K562 (cell line): Measurements from ENCODE around the gene PRRC2B. TPM values are rescaled to one million over a fixed set of nuclear protein-coding genes. Genes with fewer than 3 reads are reported as not detected.

Source experiments
- CUX1 ChIP-seq: fragments of 200-800 bp; sonication (Bioruptor generic); IDR thresholded peaks from 2 replicates; pipeline ENCODE4 v1.6.1; 2016; ENCODE audit warnings: missing genetic modification characterization, missing compliant biosample characterization
- E2F3 ChIP-seq: fragments of 250-450 bp; sonication (Bioruptor Pico); IDR thresholded peaks from 2 replicates; pipeline ENCODE4 v1.4.0; 2020; ENCODE audit warnings: mild to moderate bottlenecking
- E2F4 ChIP-seq: sonication (generic); formaldehyde crosslinking; IDR thresholded peaks from 2 replicates; pipeline ENCODE4 v1.8.0; 2022; ENCODE audit warnings: mild to moderate bottlenecking, low read depth, missing genetic modification reagents
- KHSRP ChIP-seq: fragments of 450-650 bp; IDR thresholded peaks from 2 replicates; pipeline ENCODE4 v1.6.1; 2017
- LCOR ChIP-seq: sonication (generic); formaldehyde crosslinking; IDR thresholded peaks from 2 replicates; pipeline ENCODE4 v1.8.0; 2022; ENCODE audit warnings: mild to moderate bottlenecking, missing genetic modification reagents
- MAX ChIP-seq: sonication (generic); formaldehyde crosslinking; IDR thresholded peaks from 2 replicates; pipeline ENCODE4 v1.9.0; 2022; ENCODE audit warnings: mild to moderate bottlenecking, missing genetic modification reagents
- MLLT1 ChIP-seq, 2 experiments: fragments of 450-650 bp; IDR thresholded peaks; 2 replicates each; pipeline ENCODE4 v1.6.1; 2016
- PKNOX1 ChIP-seq: fragments of 450-650 bp; IDR thresholded peaks from 2 replicates; pipeline ENCODE4 v1.6.1; 2016
- POLR2B ChIP-seq: fragments of 450-650 bp; IDR thresholded peaks from 2 replicates; pipeline ENCODE4 v1.6.1; 2018; ENCODE audit warnings: low read depth; ENCODE audit not compliant: partially characterized antibody
- SP1 ChIP-seq: sonication (generic); formaldehyde crosslinking; IDR thresholded peaks from 2 replicates; pipeline ENCODE4 v1.8.1; 2022; ENCODE audit warnings: mild to moderate bottlenecking, missing genetic modification reagents
- SRF ChIP-seq, 2 experiments: fragments of 250-450, 450-650 bp in 1 of 2; sonication (Bioruptor Pico) in 1 of 2; sonication (generic) in 1 of 2; formaldehyde crosslinking; IDR thresholded peaks; 2 replicates each; pipeline versions ENCODE4 v1.5.0 to v1.5.1; 2020 to 2022; ENCODE audit warnings: mild to moderate bottlenecking in 1 of 2, missing genetic modification reagents in 1 of 2
- ZFPM2 ChIP-seq: fragments of 250-450 bp; sonication (Bioruptor Pico); IDR thresholded peaks from 2 replicates; pipeline ENCODE4 v1.5.1; 2022; ENCODE audit warnings: mild to moderate bottlenecking
- ZNF277 ChIP-seq: fragments of 250-450 bp; sonication (Bioruptor Pico); IDR thresholded peaks from 2 replicates; pipeline ENCODE4 v1.8.0; 2022; ENCODE audit warnings: inconsistent platforms, mild to moderate bottlenecking, moderate library complexity, borderline replicate concordance
- ZNF57 ChIP-seq: fragments of 450-650 bp; formaldehyde crosslinking; IDR thresholded peaks from 2 replicates; pipeline ENCODE4 v1.4.0; 2020; ENCODE audit warnings: mild to moderate bottlenecking, moderate library complexity
- polyA plus RNA-seq, 8 experiments: library from polyadenylated mRNA; depleted of rRNA in 4 of 8; stranded (reverse) in 5 of 8; unstranded in 3 of 8; fragments of >200 nt; fragmentation: Nextera tagmentation in 2 of 8; fragmentation: Illumina TruSeq in 1 of 8; extraction: Ambion mirVana in 2 of 8; extraction: Trizol in 1 of 8; gene quantifications; 2 replicates each; pipeline versions ENCODE4 v1.2.1 to v1.2.3, GENCODE V29; 2011 to 2014; ENCODE audit warnings: inconsistent platforms in 1 of 8, missing spikeins in 1 of 8
- total RNA-seq, 7 experiments: library from RNA; depleted of rRNA in 6 of 7; stranded (reverse); fragments of >200 nt in 6 of 7; fragmentation: Illumina TruSeq in 2 of 7; extraction: Trizol in 2 of 7; gene quantifications; 2 replicates each; pipeline versions ENCODE4 v1.2.1 to v1.2.3, GENCODE V29; 2011 to 2021; ENCODE audit warnings: low replicate concordance in 1 of 7

PRRC2B gene
- total and polyA plus RNA-seq, 9 of the 15 experiments (the other 6 are each of a cell fraction or from before 2014, with no cell fraction given), result 0.34 to 125 (median 30.9) TPM

- TF ChIP-seq SP1 (CRISPR knock-in tag) (no peak), MAX (CRISPR knock-in tag) (no peak), POLR2B (no peak), ZNF277 (no peak), PKNOX1 (no peak), E2F4 (CRISPR knock-in tag) (no peak), MLLT1 (IDR thresholded peaks at IDR 0.05) (no peak), LCOR (CRISPR knock-in tag) (no peak), ZFPM2 (CRISPR knock-in tag) (no peak), CUX1 (no peak), SRF (CRISPR knock-in tag; IDR thresholded peaks at IDR 0.05) (no peak), ZNF57 (CRISPR knock-in tag) (no peak), KHSRP (no peak), E2F3 (CRISPR knock-in tag) (0 out of 2 replicates have a peak, but pooled peaks have one; percentile 17)
These were observed at the start of gene PRRC2B (continued) for GRCh38 chr9:131393622-131394463.
